Natural killer cell treated with Interleukin-12 subunit alpha and Interleukin-12 subunit beta and Interleukin-15 and Interleukin-18, amount 100 ng/mL, for 72 hours (primary cell): ENCODE measurements around the gene RGS10. TPM values are rescaled to one million over a fixed set of nuclear protein-coding genes. Genes with fewer than 3 reads are reported as not detected.
"Not testable (repeated sequence)": the region's sequence is repeated elsewhere in the genome, so short reads cannot be mapped to it uniquely, and the experiment has no call there.

Experiments
- ATAC-seq, 2 donors: fragments of 150-1000 bp; cut with Tn5 transposase in 1 of 2; sonication (Bioruptor Pico), chemical (Tn5 transposase) in 1 of 2; 2 replicates each; pipeline ENCODE4 v1.10.0; 2021
- DNase-seq: peaks from one replicate; pipeline ENCODE4 v3.0.0; 2022; ENCODE audit warnings: low spot score
- H3K27ac Mint-ChIP-seq, 2 donors: 1 replicate in 1 of 2; 2 replicates in 1 of 2; pipeline ENCODE4 v1.8.0; 2022; ENCODE audit warnings: mixed read lengths in 2 of 2, mild to moderate bottlenecking in 1 of 2, moderate library complexity in 1 of 2
- H3K27me3 Mint-ChIP-seq, 2 donors: 1 replicate in 1 of 2; 2 replicates in 1 of 2; pipeline ENCODE4 v1.8.0; 2022; ENCODE audit warnings: mixed read lengths in 2 of 2
- H3K36me3 Mint-ChIP-seq: one replicate; pipeline ENCODE4 v1.8.0; 2022; ENCODE audit warnings: mixed read lengths
- H3K4me1 Mint-ChIP-seq, 2 donors: 1 replicate in 1 of 2; 2 replicates in 1 of 2; pipeline ENCODE4 v1.8.0; 2022; ENCODE audit warnings: low read depth in 2 of 2, mixed read lengths in 2 of 2, mild to moderate bottlenecking in 1 of 2
- H3K4me3 Mint-ChIP-seq: one replicate; pipeline ENCODE4 v1.8.0; 2022; ENCODE audit warnings: mixed read lengths
- H3K9me3 Mint-ChIP-seq: 2 replicates; pipeline ENCODE4 v1.8.0; 2022; ENCODE audit warnings: mixed read lengths
- total RNA-seq, 2 donors: library from RNA; stranded (reverse); gene quantifications; one replicate each; pipeline ENCODE4 v1.2.3, GENCODE V29; 2022

Gene RGS10
- 10 to 100 TPM; 23.0 to 26.1 TPM for total RNA-seq

- peak; percentile 92 to 95 for ATAC-seq
- no peaks in the 10 kb centered on the region for H3K9me3 Mint-ChIP-seq
- DNase-seq, result peak; percentile 89
- H3K4me1 Mint-ChIP-seq, result peaks cover 25 to 26% of the 10 kb centered on the region in 2 donors
- H3K27me3 Mint-ChIP-seq, result peaks cover 2 to 12% of the 10 kb centered on the region in 2 donors
- peak within 1 kb of the TSS; percentile 44 to 58 for H3K27ac Mint-ChIP-seq
- H3K4me3 Mint-ChIP-seq, result peak within 1 kb of the TSS; percentile 82
- H3K36me3 Mint-ChIP-seq, result no peaks in the 10 kb centered on the region
These were observed at the start of gene RGS10 for GRCh38 chr10:119542357-119542987. RGS10 (minus strand) TSS chr10:119542719; CDS start chr10:119542638, 81 bp downstream.

- no peak for DNase-seq
- H3K27me3 Mint-ChIP-seq, result no peaks in the 10 kb centered on the region
- no peak overlapping the region for H3K27ac Mint-ChIP-seq
- H3K4me3 Mint-ChIP-seq, result no peak overlapping the region
- H3K36me3 Mint-ChIP-seq, result peaks cover 4% of the 10 kb centered on the region
- no peaks in the 10 kb centered on the region for H3K9me3 Mint-ChIP-seq
- H3K4me1 Mint-ChIP-seq, result peaks cover 17 to 22% of the 10 kb centered on the region in 2 donors
- ATAC-seq, result no peak
These were observed 45.6 kb upstream of the RGS10 start for GRCh38 chr10:119588071-119588470.

- no peak for ATAC-seq
- H3K27ac Mint-ChIP-seq, result no peak overlapping the region
- no peak overlapping the region for H3K4me3 Mint-ChIP-seq
- H3K4me1 Mint-ChIP-seq, result peaks cover 17 to 32% of the 10 kb centered on the region in 2 donors
- DNase-seq, result no peak
- no peaks in the 10 kb centered on the region for H3K27me3 Mint-ChIP-seq
- H3K36me3 Mint-ChIP-seq, result peaks cover 39% of the 10 kb centered on the region
- no peaks in the 10 kb centered on the region for H3K9me3 Mint-ChIP-seq
These were observed 35.8 kb upstream of the RGS10 start for GRCh38 chr10:119578355-119578754.

- Mint-ChIP-seq H3K27me3 (no peaks in the 10 kb centered on the region), H3K4me1 (peaks cover 17 to 26% of the 10 kb centered on the region in 2 donors), H3K9me3 (no peaks in the 10 kb centered on the region), H3K27ac (peak overlapping the region; percentile 58 to 81), H3K4me3 (peak overlapping the region; percentile 60), H3K36me3 (peaks cover 34% of the 10 kb centered on the region)
- DNase-seq, result no peak
- ATAC-seq, result no peak
These were observed 33.5 kb upstream of the RGS10 start for GRCh38 chr10:119575991-119576390.

GRCh38 chr10:119575506-119575905, 33.0 kb upstream of the RGS10 start:
- peak overlapping the region; percentile 58 to 81 for H3K27ac Mint-ChIP-seq
- H3K4me3 Mint-ChIP-seq, result peak overlapping the region; percentile 60
- ATAC-seq (peak; percentile 83), DNase-seq (no peak)
- no peaks in the 10 kb centered on the region for H3K27me3 Mint-ChIP-seq
- peaks cover 17 to 26% of the 10 kb centered on the region in 2 donors for H3K4me1 Mint-ChIP-seq
- peaks cover 34% of the 10 kb centered on the region for H3K36me3 Mint-ChIP-seq
- no peaks in the 10 kb centered on the region for H3K9me3 Mint-ChIP-seq

GRCh38 chr10:119567978-119568377, 25.5 kb upstream of the RGS10 start:
- H3K4me1 Mint-ChIP-seq, result no peaks in the 10 kb centered on the region
- no peaks in the 10 kb centered on the region for H3K27me3 Mint-ChIP-seq
- H3K9me3 Mint-ChIP-seq, result no peaks in the 10 kb centered on the region
- H3K4me3 Mint-ChIP-seq, result no peak overlapping the region
- no peak overlapping the region for H3K27ac Mint-ChIP-seq
- DNase-seq (no peak), ATAC-seq (no peak)
- no peaks in the 10 kb centered on the region for H3K36me3 Mint-ChIP-seq

- Mint-ChIP-seq H3K27me3 (no peaks in the 10 kb centered on the region), H3K4me1 (no peaks in the 10 kb centered on the region), H3K27ac (no peak overlapping the region), H3K4me3 (no peak overlapping the region), H3K9me3 (no peaks in the 10 kb centered on the region), H3K36me3 (no peaks in the 10 kb centered on the region)
- DNase-seq (no peak), ATAC-seq (no peak)
These were observed 19.6 kb upstream of the RGS10 start for GRCh38 chr10:119562097-119562496.

GRCh38 chr10:119559511-119559910, 17.0 kb upstream of the RGS10 start:
- not testable (repeated sequence) for H3K36me3 Mint-ChIP-seq, DNase-seq, H3K27ac Mint-ChIP-seq, H3K9me3 Mint-ChIP-seq, ATAC-seq, H3K4me3 Mint-ChIP-seq, H3K27me3 Mint-ChIP-seq, H3K4me1 Mint-ChIP-seq

GRCh38 chr10:119556081-119556480, 13.6 kb upstream of the RGS10 start:
- H3K27me3 Mint-ChIP-seq, H3K27ac Mint-ChIP-seq, H3K4me3 Mint-ChIP-seq, DNase-seq, H3K4me1 Mint-ChIP-seq, H3K9me3 Mint-ChIP-seq, ATAC-seq, H3K36me3 Mint-ChIP-seq: not testable (repeated sequence)

- H3K36me3 Mint-ChIP-seq, result no peaks in the 10 kb centered on the region
- peaks cover 0 to 4% of the 10 kb centered on the region in 2 donors for H3K27me3 Mint-ChIP-seq
- no peaks in the 10 kb centered on the region for H3K4me1 Mint-ChIP-seq
- no peak for DNase-seq
- H3K9me3 Mint-ChIP-seq, result no peaks in the 10 kb centered on the region
- H3K4me3 Mint-ChIP-seq, result no peak overlapping the region
- no peak overlapping the region for H3K27ac Mint-ChIP-seq
- ATAC-seq, result no peak
These were observed 12.8 kb upstream of the RGS10 start for GRCh38 chr10:119555178-119555784.

GRCh38 chr10:119550827-119551226, 8.3 kb upstream of the RGS10 start:
- H3K36me3 Mint-ChIP-seq, result no peaks in the 10 kb centered on the region
- H3K4me3 Mint-ChIP-seq, result no peak overlapping the region
- H3K27ac Mint-ChIP-seq, result no peak overlapping the region
- DNase-seq, result no peak
- no peak for ATAC-seq
- peaks cover 19 to 24% of the 10 kb centered on the region in 2 donors for H3K27me3 Mint-ChIP-seq
- H3K4me1 Mint-ChIP-seq, result no peaks in the 10 kb centered on the region
- no peaks in the 10 kb centered on the region for H3K9me3 Mint-ChIP-seq

GRCh38 chr10:119549247-119549999, 6.9 kb upstream of the RGS10 start:
- Mint-ChIP-seq H3K4me3 (no peak overlapping the region), H3K9me3 (no peaks in the 10 kb centered on the region), H3K27ac (no peak overlapping the region), H3K36me3 (no peaks in the 10 kb centered on the region), H3K4me1 (no peaks in the 10 kb centered on the region), H3K27me3 (peaks cover 19 to 28% of the 10 kb centered on the region in 2 donors)
- DNase-seq, result no peak
- no peak for ATAC-seq

- peaks cover 8 to 10% of the 10 kb centered on the region in 2 donors for H3K4me1 Mint-ChIP-seq
- no peaks in the 10 kb centered on the region for H3K9me3 Mint-ChIP-seq
- ATAC-seq (no peak), DNase-seq (no peak)
- H3K27me3 Mint-ChIP-seq, result peaks cover 15 to 28% of the 10 kb centered on the region in 2 donors
- H3K27ac Mint-ChIP-seq, result no peak overlapping the region
- no peak overlapping the region for H3K4me3 Mint-ChIP-seq
- no peaks in the 10 kb centered on the region for H3K36me3 Mint-ChIP-seq
These were observed 3.5 kb upstream of the RGS10 start for GRCh38 chr10:119546009-119546408.

GRCh38 chr10:119545310-119545709, 2.8 kb upstream of the RGS10 start:
- Mint-ChIP-seq H3K36me3 (no peaks in the 10 kb centered on the region), H3K9me3 (no peaks in the 10 kb centered on the region), H3K27me3 (peaks cover 15 to 28% of the 10 kb centered on the region in 2 donors), H3K4me3 (no peak overlapping the region), H3K27ac (no peak overlapping the region), H3K4me1 (peaks cover 14 to 15% of the 10 kb centered on the region in 2 donors)
- ATAC-seq, result no peak
- DNase-seq, result no peak
